K562 (cell line): Measurements from ENCODE around the gene GCH1. TPM values are rescaled to one million over a fixed set of nuclear protein-coding genes. Genes with fewer than 3 reads are reported as not detected.

Source experiments
- HCFC1 ChIP-seq: IDR thresholded peaks from 2 replicates; pipeline ENCODE4 v1.6.1; 2012; ENCODE audit warnings: low read depth, low read length, improper control_type of control experiment
- ZSCAN32 ChIP-seq: fragments of 450-650 bp; formaldehyde crosslinking; IDR thresholded peaks from 2 replicates; pipeline ENCODE4 v1.4.0; 2020; ENCODE audit warnings: mild to moderate bottlenecking, moderate library complexity
- polyA plus RNA-seq, 8 experiments: library from polyadenylated mRNA; depleted of rRNA in 4 of 8; stranded (reverse) in 5 of 8; unstranded in 3 of 8; fragments of >200 nt; fragmentation: Nextera tagmentation in 2 of 8; fragmentation: Illumina TruSeq in 1 of 8; extraction: Ambion mirVana in 2 of 8; extraction: Trizol in 1 of 8; gene quantifications; 2 replicates each; pipeline versions ENCODE4 v1.2.1 to v1.2.3, GENCODE V29; 2011 to 2014; ENCODE audit warnings: inconsistent platforms in 1 of 8, missing spikeins in 1 of 8
- total RNA-seq, 7 experiments: library from RNA; depleted of rRNA in 6 of 7; stranded (reverse); fragments of >200 nt in 6 of 7; fragmentation: Illumina TruSeq in 2 of 7; extraction: Trizol in 2 of 7; gene quantifications; 2 replicates each; pipeline versions ENCODE4 v1.2.1 to v1.2.3, GENCODE V29; 2011 to 2021; ENCODE audit warnings: low replicate concordance in 1 of 7
- TF ChIP-seq, protein P1 (sequence below): IDR thresholded peaks from 2 replicates; pipeline ENCODE4 v1.6.1; 2014; ENCODE audit warnings: antibody characterized with exemption
- TF ChIP-seq, protein P2 (sequence below): IDR thresholded peaks from 3 replicates; pipeline ENCODE4 v1.6.1; 2011; ENCODE audit warnings: borderline replicate concordance, mild to moderate bottlenecking; ENCODE audit not compliant: insufficient read length, insufficient read depth
- TF ChIP-seq, protein P3 (sequence below), 2 experiments: fragments of 450-650 bp in 1 of 2; sonication (generic) in 1 of 2; formaldehyde crosslinking in 1 of 2; IDR thresholded peaks; 2 replicates each; pipeline versions ENCODE4 v1.7.1 to v1.9.0; 2016 to 2022; ENCODE audit warnings: inconsistent platforms in 1 of 2, mild to moderate bottlenecking in 1 of 2, missing genetic modification reagents in 1 of 2
- TF ChIP-seq, protein P4 (sequence below), 2 experiments: fragments of 450-650 bp; IDR thresholded peaks; 2 replicates each; pipeline ENCODE4 v1.6.1; 2016
- TF ChIP-seq, protein P5 (sequence below): fragments of 200-400 bp; formaldehyde crosslinking; IDR thresholded peaks from 2 replicates; pipeline ENCODE4 v1.6.1; 2017; ENCODE audit warnings: mild to moderate bottlenecking, low read depth, low read length, moderate library complexity
- TF ChIP-seq, protein P6 (sequence below): fragments of 250-450 bp; sonication (Bioruptor Pico); IDR thresholded peaks from 2 replicates; pipeline ENCODE4 v1.4.0; 2020

GCH1 gene
- total and polyA plus RNA-seq, 9 of the 15 experiments (the other 6 are each of a cell fraction or from before 2014, with no cell fraction given): 3.9 to 13.1 (median 6.5) TPM

DNA sequence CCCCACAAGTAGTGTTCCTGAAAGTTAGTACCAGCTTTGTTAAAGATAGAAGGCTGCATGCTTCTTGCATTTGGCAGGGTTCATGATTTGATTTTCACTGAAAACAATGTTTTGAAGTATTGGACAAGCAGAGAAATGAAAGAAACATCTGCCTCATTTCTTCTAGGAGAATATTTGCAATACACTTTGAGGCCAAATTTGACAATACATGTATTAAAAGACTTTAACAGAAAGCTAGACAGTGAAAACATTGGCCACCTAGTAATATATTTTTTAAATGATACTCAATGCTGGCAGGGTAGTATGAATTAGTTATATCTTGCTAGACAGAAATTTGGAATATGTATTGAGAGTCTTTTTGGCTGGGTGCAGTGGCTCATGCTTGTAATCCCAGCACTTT, 68.5 kb downstream of the GCH1 start (continued):
- TF ChIP-seq, protein P1, sequence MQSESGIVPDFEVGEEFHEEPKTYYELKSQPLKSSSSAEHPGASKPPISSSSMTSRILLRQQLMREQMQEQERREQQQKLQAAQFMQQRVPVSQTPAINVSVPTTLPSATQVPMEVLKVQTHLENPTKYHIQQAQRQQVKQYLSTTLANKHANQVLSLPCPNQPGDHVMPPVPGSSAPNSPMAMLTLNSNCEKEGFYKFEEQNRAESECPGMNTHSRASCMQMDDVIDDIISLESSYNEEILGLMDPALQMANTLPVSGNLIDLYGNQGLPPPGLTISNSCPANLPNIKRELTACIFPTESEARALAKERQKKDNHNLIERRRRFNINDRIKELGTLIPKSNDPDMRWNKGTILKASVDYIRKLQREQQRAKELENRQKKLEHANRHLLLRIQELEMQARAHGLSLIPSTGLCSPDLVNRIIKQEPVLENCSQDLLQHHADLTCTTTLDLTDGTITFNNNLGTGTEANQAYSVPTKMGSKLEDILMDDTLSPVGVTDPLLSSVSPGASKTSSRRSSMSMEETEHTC: no peak
- TF ChIP-seq, protein P2, sequence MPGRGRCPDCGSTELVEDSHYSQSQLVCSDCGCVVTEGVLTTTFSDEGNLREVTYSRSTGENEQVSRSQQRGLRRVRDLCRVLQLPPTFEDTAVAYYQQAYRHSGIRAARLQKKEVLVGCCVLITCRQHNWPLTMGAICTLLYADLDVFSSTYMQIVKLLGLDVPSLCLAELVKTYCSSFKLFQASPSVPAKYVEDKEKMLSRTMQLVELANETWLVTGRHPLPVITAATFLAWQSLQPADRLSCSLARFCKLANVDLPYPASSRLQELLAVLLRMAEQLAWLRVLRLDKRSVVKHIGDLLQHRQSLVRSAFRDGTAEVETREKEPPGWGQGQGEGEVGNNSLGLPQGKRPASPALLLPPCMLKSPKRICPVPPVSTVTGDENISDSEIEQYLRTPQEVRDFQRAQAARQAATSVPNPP: no peak
- TF ChIP-seq HCFC1 (no peak), ZSCAN32 (CRISPR knock-in tag) (no peak)
- TF ChIP-seq, protein P3, sequence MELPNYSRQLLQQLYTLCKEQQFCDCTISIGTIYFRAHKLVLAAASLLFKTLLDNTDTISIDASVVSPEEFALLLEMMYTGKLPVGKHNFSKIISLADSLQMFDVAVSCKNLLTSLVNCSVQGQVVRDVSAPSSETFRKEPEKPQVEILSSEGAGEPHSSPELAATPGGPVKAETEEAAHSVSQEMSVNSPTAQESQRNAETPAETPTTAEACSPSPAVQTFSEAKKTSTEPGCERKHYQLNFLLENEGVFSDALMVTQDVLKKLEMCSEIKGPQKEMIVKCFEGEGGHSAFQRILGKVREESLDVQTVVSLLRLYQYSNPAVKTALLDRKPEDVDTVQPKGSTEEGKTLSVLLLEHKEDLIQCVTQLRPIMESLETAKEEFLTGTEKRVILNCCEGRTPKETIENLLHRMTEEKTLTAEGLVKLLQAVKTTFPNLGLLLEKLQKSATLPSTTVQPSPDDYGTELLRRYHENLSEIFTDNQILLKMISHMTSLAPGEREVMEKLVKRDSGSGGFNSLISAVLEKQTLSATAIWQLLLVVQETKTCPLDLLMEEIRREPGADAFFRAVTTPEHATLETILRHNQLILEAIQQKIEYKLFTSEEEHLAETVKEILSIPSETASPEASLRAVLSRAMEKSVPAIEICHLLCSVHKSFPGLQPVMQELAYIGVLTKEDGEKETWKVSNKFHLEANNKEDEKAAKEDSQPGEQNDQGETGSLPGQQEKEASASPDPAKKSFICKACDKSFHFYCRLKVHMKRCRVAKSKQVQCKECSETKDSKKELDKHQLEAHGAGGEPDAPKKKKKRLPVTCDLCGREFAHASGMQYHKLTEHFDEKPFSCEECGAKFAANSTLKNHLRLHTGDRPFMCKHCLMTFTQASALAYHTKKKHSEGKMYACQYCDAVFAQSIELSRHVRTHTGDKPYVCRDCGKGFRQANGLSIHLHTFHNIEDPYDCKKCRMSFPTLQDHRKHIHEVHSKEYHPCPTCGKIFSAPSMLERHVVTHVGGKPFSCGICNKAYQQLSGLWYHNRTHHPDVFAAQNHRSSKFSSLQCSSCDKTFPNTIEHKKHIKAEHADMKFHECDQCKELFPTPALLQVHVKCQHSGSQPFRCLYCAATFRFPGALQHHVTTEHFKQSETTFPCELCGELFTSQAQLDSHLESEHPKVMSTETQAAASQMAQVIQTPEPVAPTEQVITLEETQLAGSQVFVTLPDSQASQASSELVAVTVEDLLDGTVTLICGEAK (IDR thresholded peaks at IDR 0.05): no peak
- TF ChIP-seq, protein P3 (CRISPR knock-in tag; IDR thresholded peaks at IDR 0.05): no peak
- TF ChIP-seq, protein P4, sequence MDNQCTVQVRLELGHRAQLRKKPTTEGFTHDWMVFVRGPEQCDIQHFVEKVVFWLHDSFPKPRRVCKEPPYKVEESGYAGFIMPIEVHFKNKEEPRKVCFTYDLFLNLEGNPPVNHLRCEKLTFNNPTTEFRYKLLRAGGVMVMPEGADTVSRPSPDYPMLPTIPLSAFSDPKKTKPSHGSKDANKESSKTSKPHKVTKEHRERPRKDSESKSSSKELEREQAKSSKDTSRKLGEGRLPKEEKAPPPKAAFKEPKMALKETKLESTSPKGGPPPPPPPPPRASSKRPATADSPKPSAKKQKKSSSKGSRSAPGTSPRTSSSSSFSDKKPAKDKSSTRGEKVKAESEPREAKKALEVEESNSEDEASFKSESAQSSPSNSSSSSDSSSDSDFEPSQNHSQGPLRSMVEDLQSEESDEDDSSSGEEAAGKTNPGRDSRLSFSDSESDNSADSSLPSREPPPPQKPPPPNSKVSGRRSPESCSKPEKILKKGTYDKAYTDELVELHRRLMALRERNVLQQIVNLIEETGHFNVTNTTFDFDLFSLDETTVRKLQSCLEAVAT (IDR thresholded peaks at IDR 0.05): no peak
- TF ChIP-seq, protein P5, sequence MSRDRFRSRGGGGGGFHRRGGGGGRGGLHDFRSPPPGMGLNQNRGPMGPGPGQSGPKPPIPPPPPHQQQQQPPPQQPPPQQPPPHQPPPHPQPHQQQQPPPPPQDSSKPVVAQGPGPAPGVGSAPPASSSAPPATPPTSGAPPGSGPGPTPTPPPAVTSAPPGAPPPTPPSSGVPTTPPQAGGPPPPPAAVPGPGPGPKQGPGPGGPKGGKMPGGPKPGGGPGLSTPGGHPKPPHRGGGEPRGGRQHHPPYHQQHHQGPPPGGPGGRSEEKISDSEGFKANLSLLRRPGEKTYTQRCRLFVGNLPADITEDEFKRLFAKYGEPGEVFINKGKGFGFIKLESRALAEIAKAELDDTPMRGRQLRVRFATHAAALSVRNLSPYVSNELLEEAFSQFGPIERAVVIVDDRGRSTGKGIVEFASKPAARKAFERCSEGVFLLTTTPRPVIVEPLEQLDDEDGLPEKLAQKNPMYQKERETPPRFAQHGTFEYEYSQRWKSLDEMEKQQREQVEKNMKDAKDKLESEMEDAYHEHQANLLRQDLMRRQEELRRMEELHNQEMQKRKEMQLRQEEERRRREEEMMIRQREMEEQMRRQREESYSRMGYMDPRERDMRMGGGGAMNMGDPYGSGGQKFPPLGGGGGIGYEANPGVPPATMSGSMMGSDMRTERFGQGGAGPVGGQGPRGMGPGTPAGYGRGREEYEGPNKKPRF: no peak
- TF ChIP-seq, protein P6, sequence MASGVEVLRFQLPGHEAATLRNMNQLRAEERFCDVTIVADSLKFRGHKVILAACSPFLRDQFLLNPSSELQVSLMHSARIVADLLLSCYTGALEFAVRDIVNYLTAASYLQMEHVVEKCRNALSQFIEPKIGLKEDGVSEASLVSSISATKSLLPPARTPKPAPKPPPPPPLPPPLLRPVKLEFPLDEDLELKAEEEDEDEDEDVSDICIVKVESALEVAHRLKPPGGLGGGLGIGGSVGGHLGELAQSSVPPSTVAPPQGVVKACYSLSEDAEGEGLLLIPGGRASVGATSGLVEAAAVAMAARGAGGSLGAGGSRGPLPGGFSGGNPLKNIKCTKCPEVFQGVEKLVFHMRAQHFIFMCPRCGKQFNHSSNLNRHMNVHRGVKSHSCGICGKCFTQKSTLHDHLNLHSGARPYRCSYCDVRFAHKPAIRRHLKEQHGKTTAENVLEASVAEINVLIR (CRISPR knock-in tag): no peak
